Neural crest cell (in vitro differentiated cells): ENCODE results near the gene OGFR. TPM values are rescaled to one million over a fixed set of nuclear protein-coding genes. Genes with fewer than 3 reads are reported as not detected.

Source experiments
- DNase-seq: peaks from one replicate; pipeline ENCODE4 v3.0.0; 2021; ENCODE audit warnings: low read depth, mixed read lengths, low spot score
- H3K27ac Mint-ChIP-seq: one replicate; pipeline ENCODE4 v1.8.0; 2021; ENCODE audit warnings: mild to moderate bottlenecking, mixed read lengths; ENCODE audit not compliant: unreplicated experiment
- H3K27me3 Mint-ChIP-seq: 2 replicates; pipeline ENCODE4 v1.8.0; 2021; ENCODE audit warnings: low read depth, mild to moderate bottlenecking, mixed read lengths
- H3K36me3 Mint-ChIP-seq: 2 replicates; pipeline ENCODE4 v1.8.0; 2021; ENCODE audit warnings: low read depth, mild to moderate bottlenecking, mixed read lengths
- H3K4me1 Mint-ChIP-seq: 2 replicates; pipeline ENCODE4 v1.8.0; 2021; ENCODE audit warnings: mixed read lengths
- H3K4me3 Mint-ChIP-seq: one replicate; pipeline ENCODE4 v1.8.0; 2021; ENCODE audit warnings: mild to moderate bottlenecking, mixed read lengths
- H3K9me3 Mint-ChIP-seq: 2 replicates; pipeline ENCODE4 v1.8.0; 2021; ENCODE audit warnings: mixed read lengths
- CTCF ChIP-seq: fragments of 200-600 bp; sonication (generic); conservative IDR thresholded peaks from 2 replicates; pipeline ENCODE4 v1.5.0; 2021; ENCODE audit warnings: antibody characterized with exemption, mild to moderate bottlenecking
- total RNA-seq: library from RNA; stranded (reverse); gene quantifications from 2 replicates; pipeline ENCODE4 v1.2.1, GENCODE V29; 2021

The OGFR gene
- total RNA-seq, 1 donor from 2014 or later = 36.7 TPM

DNA sequence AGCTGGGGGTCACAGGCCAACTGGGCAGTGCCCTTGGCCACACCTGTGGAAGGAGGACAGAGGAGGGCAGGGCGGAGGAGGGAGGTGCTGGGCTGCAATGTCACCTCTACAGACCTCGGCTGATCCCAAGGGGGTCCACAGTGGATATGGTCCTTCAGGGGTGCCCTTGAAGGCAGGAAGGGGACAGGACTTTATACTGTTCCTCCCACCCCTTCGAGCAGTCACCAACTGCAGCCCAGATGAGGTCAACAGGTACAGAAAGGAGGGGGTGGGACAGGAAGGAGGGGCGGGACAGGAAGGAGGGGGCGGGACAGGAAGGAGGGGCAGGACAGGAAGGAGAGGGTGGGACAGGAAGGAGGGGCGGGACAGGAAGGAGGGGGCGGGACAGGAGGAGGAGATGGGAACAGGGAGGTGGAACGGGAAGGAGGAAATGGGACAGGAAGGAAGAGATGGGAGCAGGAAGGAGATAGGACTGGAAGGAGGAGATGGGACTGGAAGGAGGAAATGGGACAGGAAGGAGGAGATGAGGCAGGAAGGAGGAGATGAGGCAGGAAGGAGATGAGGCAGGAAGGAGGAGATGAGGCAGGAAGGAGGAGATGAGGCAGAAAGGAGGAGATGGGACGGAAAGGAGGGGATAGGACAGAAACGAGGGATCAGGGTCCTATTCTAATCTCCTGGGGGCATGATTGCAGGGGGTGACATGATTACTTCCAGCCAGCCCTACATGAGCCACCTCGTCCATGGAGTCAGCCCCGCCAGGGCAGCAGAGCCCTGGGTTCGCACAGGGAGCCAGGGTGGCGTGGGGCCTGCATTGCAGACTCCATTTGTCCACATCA, 27.7 kb upstream of the OGFR start:
- Mint-ChIP-seq H3K27ac (peak overlapping the region; percentile 75), H3K4me1 (peaks cover 24% of the 10 kb centered on the region), H3K36me3 (no peaks in the 10 kb centered on the region), H3K9me3 (no peaks in the 10 kb centered on the region), H3K4me3 (no peak overlapping the region), H3K27me3 (peaks cover 5% of the 10 kb centered on the region)
- TF ChIP-seq CTCF = no peak
- DNase-seq = no peak

DNA sequence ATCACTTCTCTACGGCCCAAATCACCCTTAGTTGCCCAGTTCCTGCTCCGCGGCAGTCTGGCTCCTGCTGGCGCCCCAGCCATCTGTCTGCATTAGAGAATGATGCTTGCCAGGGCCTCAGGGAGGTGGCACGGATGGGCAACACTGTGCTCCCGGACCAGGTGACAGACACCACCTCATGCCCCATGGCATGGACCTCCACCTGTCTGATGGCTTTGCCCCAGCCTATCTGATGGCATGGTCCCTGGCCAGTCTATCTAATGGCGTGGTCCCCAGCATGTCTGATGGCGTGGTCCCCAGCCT, 27.2 kb upstream of the OGFR start:
- Mint-ChIP-seq H3K4me1 (peaks cover 21% of the 10 kb centered on the region), H3K4me3 (no peak overlapping the region), H3K9me3 (no peaks in the 10 kb centered on the region), H3K36me3 (no peaks in the 10 kb centered on the region), H3K27me3 (peaks cover 5% of the 10 kb centered on the region), H3K27ac (no peak overlapping the region)
- no peak for DNase-seq
- TF ChIP-seq CTCF = no peak

DNA sequence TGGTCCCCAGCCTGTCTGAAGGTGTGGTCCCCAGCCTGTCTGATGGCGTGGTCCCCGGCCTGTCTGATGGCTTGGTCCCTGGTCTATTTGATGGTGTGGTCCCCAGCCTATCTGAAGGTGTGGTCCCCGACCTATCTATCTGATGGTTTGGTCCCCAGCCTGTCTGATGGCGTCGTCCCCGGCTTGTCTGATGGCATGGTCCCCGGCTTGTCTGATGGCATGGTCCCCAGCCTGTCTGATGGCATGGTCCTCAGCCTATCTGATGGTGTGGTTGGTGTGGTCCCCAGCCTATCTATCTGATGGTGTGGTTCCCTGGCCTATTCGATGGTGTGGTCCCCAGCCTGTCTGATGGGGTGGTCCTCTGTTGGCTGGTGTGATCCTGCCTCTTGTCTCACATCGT, 26.6 kb upstream of the OGFR start:
- Mint-ChIP-seq H3K27ac (no peak overlapping the region), H3K27me3 (peaks cover 5% of the 10 kb centered on the region), H3K4me1 (peaks cover 16% of the 10 kb centered on the region), H3K9me3 (no peaks in the 10 kb centered on the region), H3K36me3 (no peaks in the 10 kb centered on the region), H3K4me3 (no peak overlapping the region)
- no peak for TF ChIP-seq CTCF
- no peak for DNase-seq

- Mint-ChIP-seq H3K9me3 (no peaks in the 10 kb centered on the region), H3K27ac (no peak overlapping the region), H3K4me1 (peaks cover 10% of the 10 kb centered on the region), H3K4me3 (no peak overlapping the region), H3K36me3 (no peaks in the 10 kb centered on the region), H3K27me3 (peaks cover 5% of the 10 kb centered on the region)
- no peak for TF ChIP-seq CTCF
- no peak for DNase-seq
Observed at GRCh38 chr20:62778601-62779416, 25.8 kb upstream of the OGFR start.

GRCh38 chr20:62779417-62779685, 25.3 kb upstream of the OGFR start:
- no peak for TF ChIP-seq CTCF
- H3K4me1 Mint-ChIP-seq = peaks cover 6% of the 10 kb centered on the region
- DNase-seq = no peak
- no peaks in the 10 kb centered on the region for H3K36me3 Mint-ChIP-seq
- no peaks in the 10 kb centered on the region for H3K9me3 Mint-ChIP-seq
- peaks cover under 1% of the 10 kb centered on the region for H3K27me3 Mint-ChIP-seq
- H3K4me3 Mint-ChIP-seq = no peak overlapping the region
- H3K27ac Mint-ChIP-seq = no peak overlapping the region
